ENCODE results near the gene ATP23.
A peak's percentile ranks its signal among the peaks of the same experiment; 100 is the strongest.

The ATP23 gene, protein sequence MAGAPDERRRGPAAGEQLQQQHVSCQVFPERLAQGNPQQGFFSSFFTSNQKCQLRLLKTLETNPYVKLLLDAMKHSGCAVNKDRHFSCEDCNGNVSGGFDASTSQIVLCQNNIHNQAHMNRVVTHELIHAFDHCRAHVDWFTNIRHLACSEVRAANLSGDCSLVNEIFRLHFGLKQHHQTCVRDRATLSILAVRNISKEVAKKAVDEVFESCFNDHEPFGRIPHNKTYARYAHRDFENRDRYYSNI

DNA sequence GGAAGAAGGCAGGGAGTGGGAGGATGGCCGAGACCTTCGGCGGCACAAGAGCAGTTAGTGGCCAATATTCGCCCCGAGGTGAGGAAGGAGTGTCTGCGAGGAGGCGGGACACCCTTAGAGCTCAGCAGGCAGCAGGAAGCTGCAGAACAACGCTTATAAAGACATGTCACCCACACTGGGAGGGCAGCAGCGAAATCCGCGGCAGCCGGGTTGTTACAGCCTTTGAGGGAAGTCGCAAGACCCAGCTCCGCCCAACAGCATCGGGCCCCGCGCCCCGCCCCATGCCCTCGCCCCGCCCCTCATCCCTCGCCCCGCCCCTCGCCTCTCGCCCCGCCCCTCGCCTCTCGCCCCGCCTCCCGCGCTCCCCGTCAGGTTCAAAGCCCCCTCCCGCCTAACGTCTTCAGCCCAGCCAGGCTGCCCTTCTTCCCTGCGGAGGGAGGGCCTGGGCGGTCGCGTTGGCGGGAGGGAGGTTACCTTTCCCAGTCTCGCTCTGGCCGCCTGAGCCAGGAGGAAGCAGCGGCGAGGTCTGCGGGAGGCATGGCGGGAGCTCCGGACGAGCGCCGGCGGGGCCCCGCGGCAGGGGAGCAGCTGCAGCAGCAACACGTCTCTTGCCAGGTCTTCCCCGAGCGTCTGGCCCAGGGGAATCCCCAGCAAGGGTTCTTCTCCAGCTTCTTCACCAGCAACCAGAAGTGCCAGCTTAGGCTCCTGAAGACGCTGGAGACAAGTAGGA lies at the start of gene ATP23:
TSS of gene ATP23 (plus strand) at position 403 of the 730 bp plus-strand sequence. CDS start at position 538, 135 bp downstream.
- H3K36me3 Mint-ChIP-seq, result peaks cover 4% of the 10 kb centered on the region
- H3K4me3 Mint-ChIP-seq, result peak within 1 kb of the TSS; percentile 95
- no peaks in the 10 kb centered on the region for H3K27me3 Mint-ChIP-seq
- no peaks in the 10 kb centered on the region for H3K9me3 Mint-ChIP-seq (ENCODE audit: low read depth)
- peak within 1 kb of the TSS; percentile 96 for H3K27ac Mint-ChIP-seq
- peaks cover 48% of the 10 kb centered on the region for H3K4me1 Mint-ChIP-seq (ENCODE audit: low read depth)

DNA sequence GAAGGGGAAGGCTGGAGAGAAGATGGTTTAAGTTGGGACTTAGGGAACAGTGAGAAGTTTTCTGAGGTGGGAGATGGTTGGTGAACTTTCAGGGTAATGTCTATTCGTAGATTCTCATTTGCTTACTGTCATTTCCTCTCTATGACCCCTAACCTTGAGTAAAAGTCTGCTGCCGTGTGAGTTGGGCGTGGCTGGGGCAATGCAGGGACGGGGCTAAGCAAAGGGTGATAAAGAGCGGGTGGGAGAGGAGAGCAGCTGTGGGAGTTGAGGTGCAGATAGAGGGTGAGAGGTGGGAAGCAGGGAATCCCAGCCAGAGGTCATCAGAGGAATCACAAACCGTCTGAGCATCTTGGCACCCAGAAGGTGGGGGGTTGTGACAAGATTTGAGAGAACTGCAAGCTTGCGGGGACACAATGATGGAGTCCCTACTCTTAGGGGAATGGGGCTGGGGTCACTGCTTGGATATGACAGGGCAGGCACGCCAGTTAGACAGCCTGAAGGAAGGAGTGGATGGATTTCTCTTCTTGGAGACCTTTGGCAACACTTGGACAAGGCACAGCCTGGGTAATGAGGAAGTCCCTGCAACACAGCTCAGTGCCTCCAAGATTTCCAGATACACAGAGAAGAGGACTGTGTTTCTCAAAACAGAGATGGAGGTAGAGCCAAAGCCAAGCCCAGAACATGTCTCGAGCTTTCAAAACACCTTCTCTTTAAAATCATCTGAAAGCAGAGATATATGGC lies 49.0 kb upstream of the ATP23 start:
- no peaks in the 10 kb centered on the region for H3K9me3 Mint-ChIP-seq (ENCODE audit: low read depth)
- H3K27ac Mint-ChIP-seq, result no peak overlapping the region
- H3K36me3 Mint-ChIP-seq, result no peaks in the 10 kb centered on the region
- no peak overlapping the region for H3K4me3 Mint-ChIP-seq
- peaks cover 35% of the 10 kb centered on the region for H3K4me1 Mint-ChIP-seq (ENCODE audit: low read depth)
- peaks cover 3% of the 10 kb centered on the region for H3K27me3 Mint-ChIP-seq

- no peaks in the 10 kb centered on the region for H3K9me3 Mint-ChIP-seq (ENCODE audit: low read depth)
- no peak overlapping the region for H3K27ac Mint-ChIP-seq
- H3K36me3 Mint-ChIP-seq, result no peaks in the 10 kb centered on the region
- H3K27me3 Mint-ChIP-seq, result peaks cover 3% of the 10 kb centered on the region
- H3K4me1 Mint-ChIP-seq (ENCODE audit: low read depth), result peaks cover 40% of the 10 kb centered on the region
- H3K4me3 Mint-ChIP-seq, result no peak overlapping the region
Measured at GRCh38 chr12:57893431-57894353, 47.7 kb upstream of the ATP23 start.

DNA sequence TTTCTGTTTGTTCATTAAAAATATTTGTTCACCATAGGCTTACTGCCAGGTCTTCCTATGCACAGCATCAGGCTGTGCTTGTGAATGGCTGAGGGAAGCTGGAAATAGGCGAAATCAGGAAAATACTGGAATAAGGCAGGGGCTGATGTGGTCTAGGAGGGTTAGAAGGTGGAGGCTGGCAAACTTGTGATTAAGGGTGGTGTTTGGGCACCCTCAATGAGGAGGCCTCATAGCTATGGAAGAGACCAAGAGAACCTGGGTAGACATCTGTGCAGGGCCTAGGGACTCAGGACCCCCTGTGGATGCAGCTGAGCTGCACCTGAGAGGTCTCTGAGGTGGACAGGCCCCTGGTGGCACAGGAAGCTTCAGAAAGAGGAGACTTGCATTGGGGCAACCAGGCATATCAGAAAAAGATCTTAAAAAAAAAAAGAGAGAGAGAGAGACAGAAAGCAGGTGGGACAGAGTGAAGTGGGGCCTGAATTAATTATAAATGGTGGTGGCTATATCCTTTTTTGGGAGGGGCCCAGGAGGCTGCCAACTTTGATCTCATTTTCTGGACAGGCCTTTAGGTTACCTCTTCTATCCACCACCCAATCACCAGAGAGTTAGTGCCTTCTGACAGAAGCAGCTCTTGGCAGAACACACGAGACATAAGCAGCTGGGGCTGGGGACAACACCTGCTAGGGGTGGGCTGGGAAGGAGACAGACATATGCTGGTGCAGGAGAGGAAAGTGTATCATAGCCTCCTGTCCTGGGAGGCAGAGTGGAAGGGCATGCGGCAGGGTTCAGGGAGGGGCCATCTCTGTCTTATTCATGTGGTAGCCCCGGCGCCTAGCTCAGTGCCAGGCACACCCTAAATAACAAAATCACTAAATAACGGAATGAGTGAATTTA lies 46.7 kb upstream of the ATP23 start:
- H3K27ac Mint-ChIP-seq, result peak overlapping the region; percentile 85
- no peaks in the 10 kb centered on the region for H3K36me3 Mint-ChIP-seq
- H3K9me3 Mint-ChIP-seq (ENCODE audit: low read depth), result no peaks in the 10 kb centered on the region
- no peak overlapping the region for H3K4me3 Mint-ChIP-seq
- peaks cover 50% of the 10 kb centered on the region for H3K4me1 Mint-ChIP-seq (ENCODE audit: low read depth)
- peaks cover 3% of the 10 kb centered on the region for H3K27me3 Mint-ChIP-seq

DNA sequence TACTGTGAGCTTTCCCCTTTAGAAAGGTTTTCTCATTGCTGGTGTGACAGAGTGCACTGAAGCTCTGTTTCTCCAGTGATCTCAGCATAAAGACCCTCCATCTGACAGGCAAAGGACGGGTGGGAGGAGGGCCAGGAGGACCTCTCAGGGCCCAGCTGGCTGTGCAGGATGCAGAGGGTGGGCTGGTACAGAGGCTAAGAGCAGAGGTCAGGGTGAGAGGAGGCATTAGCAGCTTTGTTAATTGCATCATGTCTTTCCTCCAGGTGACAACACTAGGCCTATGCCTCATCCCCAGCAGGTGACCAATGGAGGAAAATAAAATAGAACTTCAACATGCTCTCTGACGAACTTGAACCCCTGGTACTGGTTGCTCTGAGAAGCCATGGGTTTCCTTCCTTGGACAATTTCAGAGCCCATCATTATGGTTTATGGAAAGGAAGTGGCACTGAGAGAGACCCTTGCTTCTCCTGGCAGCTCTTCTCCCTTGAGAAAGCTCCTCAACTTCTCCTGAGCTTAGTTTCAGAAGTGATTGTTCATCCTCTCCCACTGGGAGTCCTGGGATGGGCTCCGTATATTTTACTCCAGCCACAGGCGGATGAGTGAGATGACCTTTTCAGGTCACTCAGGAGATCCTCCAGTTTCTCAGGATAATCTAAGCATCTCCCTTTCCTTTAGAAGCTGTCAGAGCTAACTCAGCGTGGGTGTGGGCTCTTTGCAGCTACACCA lies 45.8 kb upstream of the ATP23 start:
- Mint-ChIP-seq H3K27ac (peak overlapping the region; percentile 81), H3K4me1 (ENCODE audit: low read depth) (peaks cover 55% of the 10 kb centered on the region), H3K4me3 (peak overlapping the region; percentile 81)

GRCh38 chr12:57896115-57896433 lies 45.3 kb upstream of the ATP23 start:
- Mint-ChIP-seq H3K4me1 (ENCODE audit: low read depth) (peaks cover 56% of the 10 kb centered on the region), H3K27me3 (peaks cover 3% of the 10 kb centered on the region), H3K27ac (peak overlapping the region; percentile 81), H3K36me3 (no peaks in the 10 kb centered on the region), H3K4me3 (peak overlapping the region; percentile 81), H3K9me3 (ENCODE audit: low read depth) (no peaks in the 10 kb centered on the region)

More for the DNA sequence above, 45.8 kb upstream of the ATP23 start:
- Mint-ChIP-seq H3K36me3 (no peaks in the 10 kb centered on the region), H3K27me3 (peaks cover 3% of the 10 kb centered on the region), H3K9me3 (ENCODE audit: low read depth) (no peaks in the 10 kb centered on the region)

GRCh38 chr12:57896434-57897201 lies 44.7 kb upstream of the ATP23 start:
- no peaks in the 10 kb centered on the region for H3K36me3 Mint-ChIP-seq
- peak overlapping the region; percentile 98 for H3K27ac Mint-ChIP-seq
- peak overlapping the region; percentile 81 for H3K4me3 Mint-ChIP-seq
- H3K4me1 Mint-ChIP-seq (ENCODE audit: low read depth), result peaks cover 59% of the 10 kb centered on the region
- no peaks in the 10 kb centered on the region for H3K9me3 Mint-ChIP-seq (ENCODE audit: low read depth)
- H3K27me3 Mint-ChIP-seq, result peaks cover under 1% of the 10 kb centered on the region

DNA sequence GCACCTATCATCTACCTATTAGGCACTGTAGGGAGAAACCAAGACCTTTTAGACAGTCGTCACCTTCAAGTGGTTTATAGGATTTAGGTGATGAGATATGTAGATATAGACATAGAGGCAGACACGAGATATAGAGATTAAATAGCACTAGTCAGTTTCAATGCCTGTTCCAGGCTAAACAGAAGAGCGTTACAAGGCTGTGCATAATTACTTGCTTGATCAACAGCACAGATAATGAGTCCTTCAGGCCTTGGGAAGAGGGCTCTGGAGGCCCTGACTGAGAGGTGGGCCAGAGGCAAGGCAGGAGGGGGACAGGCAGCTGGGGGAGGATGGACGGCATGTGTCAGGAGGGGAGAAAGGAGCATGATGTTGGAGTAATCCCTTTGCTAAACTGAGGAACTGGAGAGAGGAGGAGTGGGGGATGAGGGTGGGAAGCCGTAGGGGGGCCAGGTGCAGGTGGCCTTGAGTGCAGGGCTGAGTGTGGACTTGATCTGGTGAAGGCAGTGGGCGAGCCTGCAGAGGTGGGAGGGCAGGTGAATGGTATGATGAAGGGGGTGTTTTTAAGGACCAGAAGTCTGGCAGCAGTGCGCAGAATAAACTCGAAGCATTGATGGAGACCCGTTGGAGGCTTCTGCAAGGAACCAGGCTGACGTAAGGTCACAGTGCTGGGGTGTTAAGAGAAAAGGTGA lies 43.9 kb upstream of the ATP23 start:
- peak overlapping the region; percentile 98 for H3K27ac Mint-ChIP-seq
- H3K4me1 Mint-ChIP-seq (ENCODE audit: low read depth), result peaks cover 62% of the 10 kb centered on the region

GRCh38 chr12:57898308-57898970 lies 42.9 kb upstream of the ATP23 start:
- Mint-ChIP-seq H3K9me3 (ENCODE audit: low read depth) (no peaks in the 10 kb centered on the region), H3K4me3 (peak overlapping the region; percentile 81), H3K27ac (peak overlapping the region; percentile 98), H3K4me1 (ENCODE audit: low read depth) (peaks cover 62% of the 10 kb centered on the region), H3K27me3 (no peaks in the 10 kb centered on the region), H3K36me3 (no peaks in the 10 kb centered on the region)

More for the DNA sequence above, 43.9 kb upstream of the ATP23 start:
- Mint-ChIP-seq H3K36me3 (no peaks in the 10 kb centered on the region), H3K4me3 (peak overlapping the region; percentile 81), H3K27me3 (no peaks in the 10 kb centered on the region), H3K9me3 (ENCODE audit: low read depth) (no peaks in the 10 kb centered on the region)

DNA sequence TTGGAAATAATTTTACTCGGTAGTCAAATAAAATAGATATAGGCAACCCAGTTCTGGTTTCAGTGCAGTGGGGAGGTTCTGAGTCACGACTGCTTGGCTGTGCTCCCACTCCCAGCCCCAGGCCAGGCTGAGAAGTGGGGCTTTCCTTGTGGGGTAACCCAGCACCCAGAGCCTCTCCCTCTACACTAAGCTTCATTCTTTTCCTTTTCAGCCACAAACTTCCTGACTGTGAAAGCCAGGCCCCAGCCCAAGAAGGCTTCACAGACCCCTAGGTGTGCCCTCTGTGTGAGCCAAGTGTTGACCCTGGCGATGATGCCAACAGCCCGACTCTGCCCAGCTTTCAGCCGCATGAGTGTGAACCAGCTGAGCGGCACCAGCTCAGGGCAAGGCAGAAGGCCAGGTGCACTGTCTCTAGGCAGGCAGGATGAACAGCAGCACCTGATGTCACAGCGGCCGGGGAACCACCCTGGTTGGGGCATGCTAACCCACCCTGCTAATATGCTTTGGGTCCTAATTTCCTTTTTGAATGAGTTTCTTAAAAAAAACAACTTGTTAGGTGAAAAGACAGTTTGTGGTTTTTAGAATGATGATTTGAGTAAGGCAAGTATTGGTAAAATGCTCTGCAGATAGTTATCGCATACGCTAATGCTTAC lies 42.2 kb upstream of the ATP23 start:
- Mint-ChIP-seq H3K4me1 (ENCODE audit: low read depth) (peaks cover 62% of the 10 kb centered on the region), H3K36me3 (no peaks in the 10 kb centered on the region), H3K27ac (peak overlapping the region; percentile 98), H3K9me3 (ENCODE audit: low read depth) (no peaks in the 10 kb centered on the region), H3K27me3 (no peaks in the 10 kb centered on the region), H3K4me3 (peak overlapping the region; percentile 81)

- Mint-ChIP-seq H3K4me3 (no peak overlapping the region), H3K4me1 (ENCODE audit: low read depth) (peaks cover 35% of the 10 kb centered on the region), H3K36me3 (no peaks in the 10 kb centered on the region), H3K27me3 (peaks cover 3% of the 10 kb centered on the region), H3K9me3 (ENCODE audit: low read depth) (no peaks in the 10 kb centered on the region), H3K27ac (no peak overlapping the region)
Measured at GRCh38 chr12:57902478-57902969, 38.8 kb upstream of the ATP23 start.

Measured in activated naive CD8-positive, alpha-beta T cell (primary cell).